Left cardiac atrium (tissue), 4 donors: ENCODE data around the gene CDR2L. TPM values are rescaled to one million over a fixed set of nuclear protein-coding genes. Genes with fewer than 3 reads are reported as not detected.
A peak's percentile ranks its signal among the peaks of the same experiment; 100 is the strongest.
"Not testable (repeated sequence)": the region's sequence is repeated elsewhere in the genome, so short reads cannot be mapped to it uniquely, and the experiment has no call there.

Experiments used
- ATAC-seq, 2 donors: fragments of 200-7000 bp; cut with Tn5 transposase; one replicate each; pipeline ENCODE4 v1.9.1; 2020; ENCODE audit warnings: mild to moderate bottlenecking in 2 of 2, moderate library complexity in 2 of 2
- DNase-seq: peaks from one replicate; pipeline ENCODE4 v3.0.0-alpha.2; 2020
- intact Hi-C, 2 donors: fragments of 100-400 bp; cut with DNase I; formaldehyde crosslinking; loops; one replicate each; pipeline versions ENCODE4 v1.14.1 to v1.15.1; 2022 to 2023
- total RNA-seq, 2 donors: library from RNA; stranded (reverse); fragmentation: NEBNext Ultra II Directional; extraction: Animal tissue kit (Norgen Biotek cat#: 25700); gene quantifications; one replicate each; pipeline ENCODE4 v1.2.1, GENCODE V29; 2021
- donor health status: DM: no; HTN: yes; CAD: no.
- donor health status: DM: no; HTN: yes; CAD: no; lungs with severe emphysema.
- donor health status: DM: yes; HTN: yes; CAD: no.
- donor health status: Dilated cardiomyopathy.

CDR2L gene
- total RNA-seq, 2 donors from 2014 or later, result 13.8 to 15.2 TPM

DNA sequence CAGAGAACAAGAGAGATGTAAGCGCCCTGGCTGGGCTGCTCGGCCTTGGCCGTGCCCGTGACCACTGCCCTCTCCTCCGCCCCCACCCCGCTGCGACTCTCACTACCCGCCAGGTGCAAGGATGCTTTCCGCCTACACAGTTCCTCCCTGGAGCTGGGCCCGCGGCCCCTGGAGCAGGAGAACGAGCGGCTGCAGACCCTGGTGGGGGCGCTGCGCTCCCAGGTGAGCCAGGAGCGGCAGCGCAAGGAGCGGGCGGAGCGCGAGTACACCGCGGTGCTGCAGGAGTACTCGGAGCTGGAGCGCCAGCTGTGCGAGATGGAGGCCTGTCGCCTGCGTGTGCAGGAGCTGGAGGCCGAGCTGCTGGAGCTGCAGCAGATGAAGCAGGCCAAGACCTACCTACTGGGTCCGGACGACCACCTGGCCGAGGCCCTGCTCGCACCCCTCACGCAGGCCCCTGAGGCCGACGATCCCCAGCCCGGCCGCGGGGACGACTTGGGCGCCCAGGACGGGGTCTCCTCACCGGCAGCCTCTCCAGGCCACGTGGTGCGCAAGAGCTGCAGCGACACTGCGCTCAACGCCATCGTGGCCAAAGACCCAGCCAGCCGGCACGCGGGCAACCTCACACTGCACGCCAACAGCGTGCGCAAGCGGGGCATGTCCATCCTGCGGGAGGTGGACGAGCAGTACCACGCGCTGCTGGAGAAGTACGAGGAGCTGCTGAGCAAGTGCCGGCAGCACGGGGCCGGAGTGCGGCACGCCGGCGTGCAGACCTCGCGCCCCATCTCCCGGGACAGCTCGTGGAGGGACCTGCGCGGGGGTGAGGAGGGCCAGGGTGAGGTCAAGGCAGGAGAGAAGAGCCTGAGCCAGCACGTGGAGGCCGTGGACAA, 15.9 kb downstream of the CDR2L start:
- ATAC-seq (no peak), DNase-seq (no peak)
- intact Hi-C loops, result no loop called here

DNA sequence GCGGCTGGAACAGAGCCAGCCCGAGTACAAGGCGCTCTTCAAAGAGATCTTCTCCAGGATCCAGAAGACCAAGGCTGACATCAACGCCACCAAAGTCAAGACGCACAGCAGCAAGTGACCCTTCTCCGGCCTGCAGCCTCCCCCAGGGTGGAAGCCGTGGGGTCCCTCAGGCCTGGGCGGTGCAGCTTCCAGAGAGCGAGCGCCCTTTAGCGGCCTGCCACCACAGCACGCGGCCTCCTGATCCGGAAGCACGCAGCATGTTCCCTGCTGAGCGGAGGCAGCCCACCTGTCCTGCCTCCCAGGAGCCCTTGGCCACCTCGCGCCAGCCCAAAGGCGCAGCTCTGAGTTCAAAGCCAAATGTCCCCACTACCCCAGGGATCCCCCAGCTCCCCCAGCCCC, 16.5 kb downstream of the CDR2L start:
- ATAC-seq, result no peak
- intact Hi-C loops, result no loop called here
- no peak for DNase-seq

DNA sequence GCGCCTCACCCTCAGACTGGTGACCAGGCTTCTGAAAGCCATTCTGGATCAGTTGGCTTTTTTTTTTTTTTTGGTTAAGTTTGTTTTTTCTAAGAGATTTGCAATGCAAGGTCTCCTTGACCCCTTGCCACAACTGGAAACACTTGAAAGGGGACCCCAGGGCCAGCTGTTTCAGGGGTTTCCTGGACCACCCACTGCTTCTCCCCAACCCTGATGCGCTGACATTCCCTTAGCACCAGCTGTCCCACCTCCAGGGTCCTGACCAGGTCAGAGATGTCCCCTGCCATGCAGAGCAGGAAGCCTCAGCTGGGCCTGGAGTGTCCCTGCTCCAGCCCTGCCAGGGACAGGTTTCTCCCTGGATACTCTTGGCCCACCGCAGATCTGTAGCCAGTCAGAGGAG, 16.9 kb downstream of the CDR2L start:
- ATAC-seq (no peak), DNase-seq (no peak)
- intact Hi-C loops, result no loop called here

DNA sequence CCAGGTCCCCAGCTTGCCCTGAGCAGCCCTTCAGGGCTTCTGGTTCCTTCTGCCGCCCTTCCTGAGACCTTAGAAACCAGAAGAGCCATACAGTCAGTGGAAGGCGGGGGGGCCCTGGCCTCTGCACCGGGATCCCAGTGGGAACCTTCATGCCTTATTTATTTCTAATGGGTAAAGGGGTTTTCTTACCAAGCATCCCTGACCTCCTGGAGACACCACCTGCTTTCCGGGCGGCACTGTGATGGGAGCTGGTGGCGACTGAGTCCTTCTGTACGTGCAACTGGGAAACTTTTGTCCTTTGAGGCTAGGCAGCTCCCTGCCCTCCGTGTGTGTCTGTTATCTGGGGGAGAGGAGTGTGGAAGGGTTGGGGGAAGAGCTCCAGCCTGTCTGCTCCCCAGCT, 17.9 kb downstream of the CDR2L start:
- ATAC-seq (no peak), DNase-seq (no peak)
- intact Hi-C loops, result no loop called here

DNA sequence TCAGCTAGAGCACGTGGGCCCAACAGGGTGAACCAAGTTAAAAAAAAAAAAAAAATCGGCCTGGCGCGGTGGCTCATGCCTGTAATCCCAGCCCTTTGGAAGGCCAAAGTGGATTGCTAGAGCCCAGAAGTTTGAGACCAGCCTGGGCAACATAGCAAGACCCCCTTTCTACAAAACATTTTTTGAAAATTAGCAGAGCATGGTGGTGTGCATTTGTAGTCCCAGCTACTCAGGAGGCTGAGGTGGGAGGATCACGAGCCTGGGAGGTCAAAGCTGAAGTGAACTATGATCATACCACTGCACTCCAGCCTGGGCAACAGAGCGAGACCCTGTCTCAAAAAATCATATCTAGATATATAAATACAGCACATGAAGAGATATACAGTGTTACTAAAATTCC, 18.7 kb downstream of the CDR2L start:
- intact Hi-C loops, DNase-seq, ATAC-seq: not testable (repeated sequence)

DNA sequence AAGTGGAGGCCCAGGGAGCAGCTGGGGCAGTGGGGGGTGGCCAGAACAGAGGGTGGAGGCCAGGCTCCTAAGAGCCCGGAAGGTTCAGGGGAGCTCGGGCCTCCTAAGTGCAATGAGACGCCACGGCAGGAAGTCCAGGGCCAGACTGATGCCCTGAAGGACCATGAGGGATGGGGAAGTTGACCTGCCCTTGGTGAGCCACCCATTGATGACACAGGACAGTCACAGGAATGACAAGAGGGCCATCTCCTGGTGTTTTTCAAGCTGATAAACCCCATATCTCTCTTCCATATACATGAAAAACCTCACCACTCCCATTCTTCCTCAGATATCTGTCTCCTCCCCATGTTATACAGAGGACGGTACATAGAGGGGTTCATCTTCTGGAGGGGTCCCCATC, 19.2 kb downstream of the CDR2L start:
- intact Hi-C loops, result no loop called here
- DNase-seq (no peak), ATAC-seq (no peak)

DNA sequence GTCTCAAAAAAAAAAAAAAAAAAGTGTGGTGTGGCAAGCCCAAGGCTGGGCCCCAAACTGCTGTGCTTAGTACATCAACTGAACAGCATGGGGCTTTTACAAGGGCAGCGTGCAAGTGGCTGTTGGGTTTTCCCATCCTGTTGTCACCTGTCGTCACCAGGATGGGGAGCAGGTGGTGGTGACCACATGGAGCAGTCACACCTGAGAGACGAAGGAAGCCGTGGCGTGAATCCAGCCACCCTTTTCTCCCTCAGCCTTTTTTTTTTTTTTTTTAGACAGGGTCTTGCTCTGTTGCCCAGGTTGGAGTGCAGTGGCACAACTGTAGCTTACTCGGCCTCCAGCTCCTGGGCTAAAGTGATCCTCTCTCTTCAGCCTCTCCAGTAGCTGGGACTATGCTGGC, 20.9 kb downstream of the CDR2L start:
- intact Hi-C loops, result no loop called here

DNA sequence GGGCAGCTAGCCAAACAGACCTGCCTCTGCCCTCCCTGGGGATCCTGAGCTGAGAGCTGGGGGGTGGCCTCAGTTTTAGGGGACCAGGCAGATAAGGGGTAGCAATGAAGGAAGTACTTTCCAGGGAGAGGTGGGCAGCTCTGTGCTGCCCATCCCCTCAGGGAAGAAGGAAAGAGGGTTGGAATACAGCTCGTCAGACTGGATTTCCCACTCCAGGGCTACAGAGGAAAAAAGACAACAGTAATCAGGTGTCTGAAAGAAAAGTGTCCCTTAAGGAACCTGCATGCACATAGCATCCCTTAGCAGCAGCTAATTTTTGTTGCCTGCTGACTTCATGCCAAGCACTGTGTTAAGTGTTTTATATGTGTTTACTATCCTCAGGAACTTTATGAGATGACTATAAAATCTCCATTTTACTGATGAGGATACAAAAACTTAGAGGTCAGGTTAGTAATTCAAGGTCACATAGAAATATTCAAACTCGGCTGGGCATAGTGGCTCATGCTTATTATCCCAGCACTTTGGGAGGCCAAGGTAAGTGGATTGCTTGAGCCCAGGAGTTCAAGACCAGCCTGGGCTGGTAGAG, 21.8 kb downstream of the CDR2L start:
- intact Hi-C loops, result no loop called here
- DNase-seq, result no peak
- ATAC-seq, result no peak

More for the DNA sequence above, 20.9 kb downstream of the CDR2L start:
- no peak for ATAC-seq
- no peak for DNase-seq

DNA sequence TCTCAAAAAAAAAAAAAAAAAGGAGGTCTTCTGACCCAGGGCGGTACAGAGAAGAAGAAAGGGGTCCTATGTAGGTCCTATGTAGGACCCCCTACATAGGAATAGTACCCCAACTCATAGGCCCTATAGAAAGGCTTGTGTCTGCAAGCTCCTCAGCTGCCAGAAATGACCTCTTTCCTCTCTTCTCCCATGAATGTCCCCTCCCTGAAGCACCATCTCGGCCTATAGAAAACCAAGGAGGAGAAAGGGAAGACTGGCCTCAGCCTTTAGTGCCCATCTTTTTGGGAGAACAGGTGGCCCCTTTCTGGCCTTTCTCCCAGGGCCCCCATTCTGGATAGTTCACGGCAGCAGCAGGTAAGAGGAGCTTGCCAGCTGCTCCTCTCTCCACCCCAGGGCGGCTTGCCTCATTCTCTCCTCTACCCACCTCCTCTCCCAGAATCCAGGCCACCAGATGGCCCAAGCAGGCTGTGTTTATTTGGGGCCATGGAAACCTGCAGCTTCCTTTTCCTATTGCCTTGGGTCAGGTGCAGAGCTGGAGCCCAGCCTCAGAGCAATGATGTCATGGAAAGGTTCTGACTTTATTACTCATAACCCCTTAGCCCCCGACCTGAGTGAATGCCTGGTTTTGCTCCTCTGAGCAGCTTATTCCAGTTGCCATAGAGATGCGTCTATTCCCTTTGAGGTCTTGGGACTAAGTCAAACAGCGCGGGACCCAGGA, 23.4 kb downstream of the CDR2L start:
- intact Hi-C loops, result loop anchor here (5.0 to 10.0 kb wide), 2 partner anchors 46 to 49 kb away; no protein-coding TSS in a partner anchor

DNA sequence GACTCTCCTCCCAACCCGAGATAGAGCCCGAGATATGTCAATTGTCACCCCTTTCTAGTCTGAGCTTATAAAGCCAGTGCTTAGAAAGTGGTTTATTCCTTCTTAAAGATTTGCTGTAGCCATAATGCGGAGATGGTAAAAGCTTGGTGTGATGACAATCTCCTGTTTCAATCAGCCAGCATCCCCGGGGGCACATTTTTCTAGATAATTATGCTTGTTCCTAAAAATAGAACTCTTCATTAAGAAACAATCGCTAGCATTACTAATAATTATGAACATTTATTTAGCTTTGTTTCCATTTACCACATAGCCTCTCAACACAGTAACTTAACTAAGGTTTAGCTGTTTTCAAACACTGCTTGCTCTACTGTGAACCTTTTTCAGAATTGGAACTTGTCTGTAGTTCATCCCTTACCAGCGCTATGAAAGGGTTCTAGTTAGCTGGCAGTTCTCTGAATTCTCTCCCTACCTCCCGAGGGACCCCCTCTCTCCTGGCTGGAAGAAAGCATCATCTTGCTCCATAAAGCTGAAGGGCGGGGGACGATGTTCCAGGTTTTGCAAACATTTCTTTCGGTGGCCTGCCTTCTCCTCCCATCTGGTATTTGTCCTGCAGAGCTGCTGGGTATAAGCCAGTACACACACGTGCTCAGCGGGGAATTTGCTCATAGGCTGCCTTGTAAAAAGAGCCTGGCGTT, 24.1 kb downstream of the CDR2L start:
- peak; percentile 77 to 85 for ATAC-seq
- intact Hi-C loops, result loop anchor here (5.0 to 10.0 kb wide), 2 partner anchors 47 to 49 kb away; no protein-coding TSS in a partner anchor
- peak; percentile 61 for DNase-seq

More for the DNA sequence above, 23.4 kb downstream of the CDR2L start:
- peak in 1 of 2 donors; percentile 22 for ATAC-seq
- no peak for DNase-seq

DNA sequence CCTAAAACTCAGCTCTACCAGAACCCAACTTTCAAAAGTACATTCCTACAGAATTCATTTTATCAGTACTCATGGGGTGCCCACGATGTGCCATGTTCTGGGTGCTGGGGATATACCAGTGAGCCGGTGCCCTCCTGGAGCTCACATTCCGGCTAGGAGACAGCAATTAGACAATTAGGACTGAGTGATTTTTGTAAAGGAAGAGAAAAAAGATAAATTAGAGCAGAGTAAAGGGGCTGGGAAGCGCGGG, 24.6 kb downstream of the CDR2L start:
- intact Hi-C loops, result loop anchor here (5.0 to 10.0 kb wide), 2 partner anchors 47 to 50 kb away; no protein-coding TSS in a partner anchor
- ATAC-seq (no peak), DNase-seq (no peak)

DNA sequence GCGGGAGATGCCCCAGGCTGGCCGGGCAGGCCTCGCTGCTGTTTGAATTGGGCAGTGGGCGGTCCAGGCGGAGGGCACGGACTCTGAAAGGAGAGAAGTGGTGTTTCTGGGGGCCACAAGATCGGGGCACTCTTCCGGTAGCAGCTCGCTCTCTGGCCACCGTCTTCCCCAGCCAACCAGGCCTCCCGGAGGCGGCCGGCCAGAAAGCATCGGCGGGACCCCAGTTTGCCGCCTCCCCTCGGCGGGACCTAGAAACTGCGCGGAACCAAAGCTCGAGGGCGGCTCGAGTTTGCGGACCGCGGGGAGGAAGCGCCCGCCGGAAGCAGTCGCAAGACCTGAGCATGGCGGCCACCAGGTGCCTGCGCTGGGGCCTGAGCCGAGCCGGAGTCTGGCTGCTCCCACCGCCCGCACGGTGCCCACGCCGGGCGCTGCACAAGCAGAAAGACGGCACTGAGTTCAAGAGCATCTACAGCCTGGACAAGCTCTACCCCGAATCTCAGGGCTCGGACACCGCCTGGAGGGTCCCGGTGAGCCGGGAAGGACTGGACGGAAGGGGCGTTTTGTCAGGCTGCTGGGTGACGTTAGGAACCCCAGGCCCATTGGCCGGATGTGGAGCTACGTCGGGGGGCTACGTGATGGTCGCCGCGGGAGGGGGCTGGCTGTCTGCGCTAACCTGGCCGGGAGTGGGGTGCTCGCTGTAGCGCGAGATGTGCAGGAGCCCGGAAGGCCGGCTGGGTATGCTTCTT, 25.1 kb downstream of the CDR2L start, which contains the start of gene MRPL58:
MRPL58 (plus strand) TSS at position 325 of the 746 bp plus-strand sequence; CDS start at position 342, 17 bp downstream.
- DNase-seq (peak; percentile 88), ATAC-seq (peak; percentile 95)
- intact Hi-C loops, result loop anchor here (5.0 to 10.0 kb wide), 2 partner anchors 48 to 50 kb away; no protein-coding TSS in a partner anchor

DNA sequence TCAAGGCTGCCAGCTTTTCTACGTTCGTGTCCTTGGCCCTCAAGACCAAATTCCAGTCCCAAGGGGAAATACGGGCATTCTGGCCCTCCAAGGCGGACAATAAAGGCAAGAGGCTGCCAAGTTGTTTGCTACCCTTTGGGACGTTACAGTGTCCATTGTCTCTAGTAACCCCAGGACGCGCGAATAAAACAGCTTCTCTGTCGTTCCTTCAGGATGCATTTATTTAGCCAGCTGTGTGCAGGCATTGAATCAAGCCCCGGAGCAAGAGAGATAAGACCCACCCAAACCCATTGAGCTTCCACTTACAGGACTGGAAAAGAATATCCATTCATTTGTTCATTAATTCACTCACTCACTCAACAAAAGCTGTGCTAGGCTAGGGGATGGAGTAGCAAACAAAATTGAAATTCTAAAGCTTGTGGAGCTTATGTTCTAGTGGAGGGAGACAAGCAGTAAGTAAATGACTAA, 25.7 kb downstream of the CDR2L start:
- intact Hi-C loops, result loop anchor here (5.0 to 10.0 kb wide), 2 partner anchors 48 to 51 kb away; no protein-coding TSS in a partner anchor
- DNase-seq, result no peak
- no peak for ATAC-seq

DNA sequence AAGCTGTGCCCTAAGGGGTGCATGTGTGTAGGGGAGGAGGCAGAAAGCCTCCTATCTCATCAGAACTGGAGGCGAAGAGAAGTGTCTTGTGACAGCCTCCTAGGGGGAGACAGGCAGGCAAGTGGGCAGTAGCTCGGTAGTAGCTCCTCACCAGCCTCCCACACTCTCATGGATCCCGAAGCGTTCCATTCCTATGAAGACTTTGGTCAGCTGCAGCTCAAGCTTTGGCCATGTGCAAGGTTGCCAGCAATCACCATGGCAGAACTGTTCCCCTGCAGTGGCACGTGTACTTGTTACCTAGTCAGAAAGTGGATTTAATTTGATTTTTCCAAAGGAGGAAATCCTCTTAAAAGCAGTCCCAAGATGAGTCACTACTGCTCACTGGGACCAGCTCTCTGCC, 31.7 kb downstream of the CDR2L start:
- DNase-seq (no peak), ATAC-seq (no peak)
- intact Hi-C loops, result loop anchor here in 1 of 2 donors (10.0 kb wide), 1 partner anchor 54 kb away; no protein-coding TSS in a partner anchor

DNA sequence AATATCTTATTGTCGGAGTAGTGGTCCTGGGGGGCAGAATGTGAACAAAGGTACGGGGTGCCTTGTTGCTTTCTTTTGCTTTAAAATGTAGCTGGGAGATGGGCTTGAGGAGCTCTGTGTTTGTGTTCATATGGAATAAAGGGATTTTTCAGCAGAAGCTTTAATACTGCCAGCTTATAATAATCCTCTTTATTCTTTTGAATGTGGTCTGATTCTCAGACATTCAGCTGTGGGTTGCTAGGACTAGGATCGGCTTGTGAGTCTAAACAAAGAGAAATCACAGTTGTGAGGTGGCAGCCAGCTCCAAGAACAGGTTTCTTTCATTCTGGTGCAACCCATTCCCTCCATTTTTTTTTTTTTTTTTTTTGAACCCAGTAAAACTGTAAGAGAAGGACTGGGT, 32.3 kb downstream of the CDR2L start:
- ATAC-seq (no peak), DNase-seq (no peak)
- intact Hi-C loops, result loop anchor here in 1 of 2 donors (10.0 kb wide), 1 partner anchor 55 kb away; no protein-coding TSS in a partner anchor

DNA sequence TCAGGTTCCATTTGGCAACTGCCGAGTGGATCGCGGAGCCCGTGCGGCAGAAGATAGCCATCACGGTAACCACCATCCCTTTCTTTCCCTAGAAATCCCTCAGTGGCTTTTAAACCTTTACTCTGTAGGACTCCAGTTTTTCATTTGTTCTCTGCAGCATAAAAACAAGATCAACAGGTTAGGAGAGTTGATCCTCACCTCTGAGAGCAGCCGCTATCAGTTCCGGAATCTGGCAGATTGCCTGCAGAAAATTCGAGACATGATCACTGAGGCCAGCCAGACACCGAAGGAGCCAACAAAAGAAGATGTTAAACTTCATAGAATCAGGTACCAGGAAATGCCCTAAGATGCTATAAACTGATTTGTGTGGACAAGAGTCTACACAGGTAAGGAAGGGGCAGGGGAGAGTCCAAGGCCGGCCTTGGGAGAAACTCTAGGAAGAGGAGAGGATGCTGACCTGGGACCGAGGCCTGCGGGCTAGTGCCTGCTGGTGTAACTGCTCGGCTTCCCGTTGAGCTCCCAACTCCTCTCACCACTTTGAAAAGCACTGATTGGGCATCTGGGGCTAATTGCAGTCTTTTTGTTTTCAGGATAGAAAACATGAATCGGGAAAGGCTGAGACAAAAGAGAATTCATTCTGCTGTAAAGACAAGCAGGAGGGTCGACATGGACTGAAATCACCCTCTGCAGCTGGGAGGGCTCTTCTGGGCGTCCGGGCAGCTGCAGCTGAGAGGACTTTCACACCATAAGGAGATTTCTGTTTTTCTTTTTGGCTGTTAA, 33.1 kb downstream of the CDR2L start:
- no peak for ATAC-seq

DNA sequence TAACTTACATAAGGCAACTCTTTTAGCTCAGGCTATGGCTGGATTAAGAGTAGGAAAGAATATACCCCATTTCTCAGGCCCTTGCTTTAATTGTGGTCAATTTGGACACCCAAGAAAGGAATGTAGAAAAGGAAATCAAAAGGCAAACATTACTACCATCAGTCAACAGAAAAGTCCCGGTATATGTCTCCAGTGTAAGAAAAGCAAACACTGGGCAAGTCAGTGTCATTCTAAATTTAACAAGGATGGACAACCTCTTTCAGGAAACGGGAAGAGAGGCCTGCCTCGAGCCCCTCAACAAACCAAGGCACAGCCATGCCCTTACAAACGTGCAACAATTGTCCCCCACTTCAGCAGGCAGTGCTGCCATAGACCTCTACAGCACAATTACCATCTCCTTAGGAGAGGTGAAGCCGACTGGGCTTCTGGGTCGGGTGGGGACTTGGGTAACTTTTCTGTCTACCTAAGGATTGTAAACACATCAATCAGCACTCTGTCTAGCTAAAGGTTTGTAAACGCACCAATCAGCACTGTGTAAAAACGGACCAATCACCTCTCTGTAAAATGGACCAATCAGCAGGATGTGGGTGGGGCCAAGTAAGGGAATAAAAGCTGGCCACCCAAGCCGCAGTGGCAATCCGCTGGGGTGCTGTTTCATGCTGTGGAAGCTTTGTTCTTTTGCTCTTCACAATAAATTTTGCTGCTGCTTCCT, 37.4 kb downstream of the CDR2L start:
- intact Hi-C loops, result no loop called here
- no peak for DNase-seq
- no peak for ATAC-seq

More for the DNA sequence above, 33.1 kb downstream of the CDR2L start:
- no peak for DNase-seq
- intact Hi-C loops, result no loop called here
